T-helper 1 cell (primary cell): Measurements from ENCODE around the gene KATNBL1.
A peak's percentile ranks its signal among the peaks of the same experiment; 100 is the strongest.

Experiments
- DNase-seq, 5 donors: peaks; one replicate each; pipeline ENCODE4 v3.0.0-alpha.2; 2012 to 2020

KATNBL1 gene

GRCh38 chr15:34114215-34114614 is 95.7 kb downstream of the KATNBL1 start:
- no peak for DNase-seq

GRCh38 chr15:34111488-34111887 is 98.4 kb downstream of the KATNBL1 start:
- no peak for DNase-seq

- DNase-seq: peak in 1 of 5 donors; percentile 27
Measured at GRCh38 chr15:34109797-34110663, 99.9 kb downstream of the KATNBL1 start.

- DNase-seq: no peak
Measured at GRCh38 chr15:34107315-34107714, 102.6 kb downstream of the KATNBL1 start.

- no peak for DNase-seq
Measured at GRCh38 chr15:34106423-34106822, 103.5 kb downstream of the KATNBL1 start.

GRCh38 chr15:34102175-34102925 is 107.5 kb downstream of the KATNBL1 start:
- no peak for DNase-seq

- DNase-seq: peak; percentile 96 to 99 (median 97)
Measured at GRCh38 chr15:34101366-34102174, 108.3 kb downstream of the KATNBL1 start, which contains the start of the genes EMC7 and PGBD4. EMC7 (minus strand) TSS chr15:34101862; CDS start chr15:34101839, 23 bp downstream. PGBD4 (plus strand) TSS chr15:34102083; CDS start chr15:34102532, 449 bp downstream.

- DNase-seq: no peak
Measured at GRCh38 chr15:34099914-34100313, 110.0 kb downstream of the KATNBL1 start.
